PC-3 (cell line): Measurements from ENCODE around the gene C8B.

Experiments used
- CTCF ChIP-seq: fragments of 300-600 bp; sonication (generic); conservative IDR thresholded peaks from 2 replicates; pipeline ENCODE4 v1.5.1; 2017; ENCODE audit warnings: antibody characterized with exemption, low read depth, mild to moderate bottlenecking, low read length
- EZH2 ChIP-seq: fragments of 300-600 bp; sonication (generic); IDR thresholded peaks from one replicate; pipeline ENCODE4 v1.6.1; 2017; ENCODE audit warnings: antibody characterized with exemption, mild to moderate bottlenecking, low read length; ENCODE audit not compliant: unreplicated experiment

- TF ChIP-seq EZH2 (no peak), CTCF (no peak)
These were observed 20.6 kb upstream of the C8B start for GRCh38 chr1:56986397-56986796.
